LHCN-M2 (cell line): ENCODE measurements around the gene OSBPL9. TPM values are rescaled to one million over a fixed set of nuclear protein-coding genes. Genes with fewer than 3 reads are reported as not detected.

ENCODE experiments used
- DNase-seq: peaks from one replicate; pipeline ENCODE4 v3.0.0-alpha.2; 2012; ENCODE audit warnings: low read depth
- polyA plus RNA-seq: library from polyadenylated mRNA; unstranded; fragments of >200 nt; gene quantifications from one replicate; pipeline ENCODE4 v1.2.1, GENCODE V29; 2012; ENCODE audit warnings: missing spikeins
- total RNA-seq: library from RNA; depleted of rRNA; stranded (reverse); fragments of >200 nt; gene quantifications from 2 replicates; pipeline ENCODE4 v1.2.3, GENCODE V29; 2014; rRNA removed

The OSBPL9 gene
- total RNA-seq: 32.4 and 35.1 TPM in 2 replicates
- 16.3 TPM for polyA plus RNA-seq

GRCh38 chr1:51616903-51617708 is at the start of gene OSBPL9:
Gene OSBPL9 (plus strand): TSS chr1:51617092. CDS start chr1:51617111, 19 bp downstream.
- DNase-seq: peak; percentile 91

- peak; percentile 84 for DNase-seq
Measured at GRCh38 chr1:51567653-51568052, 49.2 kb upstream of the OSBPL9 start.

GRCh38 chr1:51568231-51568935 is 48.5 kb upstream of the OSBPL9 start:
- DNase-seq: no peak

GRCh38 chr1:51569284-51570062 is 47.4 kb upstream of the OSBPL9 start:
- peak; percentile 42 for DNase-seq

GRCh38 chr1:51570063-51570710 is 46.7 kb upstream of the OSBPL9 start:
- no peak for DNase-seq

- DNase-seq: no peak
Measured at GRCh38 chr1:51572365-51572764, 44.5 kb upstream of the OSBPL9 start.

- no peak for DNase-seq
Measured at GRCh38 chr1:51574796-51575195, 42.1 kb upstream of the OSBPL9 start.

- peak; percentile 85 for DNase-seq
Measured at GRCh38 chr1:51575406-51576084, 41.3 kb upstream of the OSBPL9 start.

GRCh38 chr1:51576085-51576444 is 40.8 kb upstream of the OSBPL9 start:
- DNase-seq: no peak

- DNase-seq: no peak
Measured at GRCh38 chr1:51576923-51577322, 40.0 kb upstream of the OSBPL9 start.

- DNase-seq: no peak
Measured at GRCh38 chr1:51578383-51579109, 38.3 kb upstream of the OSBPL9 start.

- no peak for DNase-seq
Measured at GRCh38 chr1:51581238-51581637, 35.7 kb upstream of the OSBPL9 start.

GRCh38 chr1:51583532-51583931 is 33.4 kb upstream of the OSBPL9 start:
- DNase-seq: no peak

- DNase-seq: no peak
Measured at GRCh38 chr1:51584021-51584420, 32.9 kb upstream of the OSBPL9 start.

- DNase-seq: no peak
Measured at GRCh38 chr1:51592711-51593110, 24.2 kb upstream of the OSBPL9 start.

- DNase-seq: no peak
Measured at GRCh38 chr1:51594716-51595115, 22.2 kb upstream of the OSBPL9 start.

GRCh38 chr1:51600529-51600928 is 16.4 kb upstream of the OSBPL9 start:
- DNase-seq: no peak

- no peak for DNase-seq
Measured at GRCh38 chr1:51600965-51601364, 15.9 kb upstream of the OSBPL9 start.

GRCh38 chr1:51605961-51606723 is 10.8 kb upstream of the OSBPL9 start:
- no peak for DNase-seq

- no peak for DNase-seq
Measured at GRCh38 chr1:51607681-51608095, 9.2 kb upstream of the OSBPL9 start.
